ENCODE data around the gene SMYD2. TPM values are rescaled to one million over a fixed set of nuclear protein-coding genes. Genes with fewer than 3 reads are reported as not detected.

SMYD2 gene
- 10 to 100 TPM; 31.1 to 32.8 TPM for total RNA-seq

- DNase-seq, result peak; percentile 72
- CTCF ChIA-PET, result interaction anchor here (1.0 to 7.2 kb wide), 3 partner anchors 20 to 52 kb away, joined by 10 to 34 read pairs (median 14); no protein-coding TSS in a partner anchor
- POLR2A ChIA-PET, result interaction anchor here (1.4 kb wide), 1 partner anchor 47 kb away, joined by 3 read pairs; no protein-coding TSS in a partner anchor
- H3K4me3 Mint-ChIP-seq, result peak within 1 kb of the TSS; percentile 86
- peaks cover 2% of the 10 kb centered on the region for H3K36me3 Mint-ChIP-seq
- peak within 1 kb of the TSS; percentile 77 for H3K27ac Mint-ChIP-seq
- no peaks in the 10 kb centered on the region for H3K27me3 Mint-ChIP-seq
- H3K4me1 Mint-ChIP-seq (ENCODE audit: low read depth), result peaks cover 35% of the 10 kb centered on the region
- H3K9me3 Mint-ChIP-seq, result no peaks in the 10 kb centered on the region
- intact Hi-C loops (cut with micrococcal nuclease), result loop anchor here (1.0 to 5.0 kb wide), 3 partner anchors 29 to 321 kb away; partner anchors contain the start of gene CENPF
Measured at GRCh38 chr1:214281021-214281719, at the start of gene SMYD2. TSS of gene SMYD2 (plus strand) at chr1:214281159. CDS start at chr1:214281255, 96 bp downstream.

GRCh38 chr1:214233856-214234634 lies 46.9 kb upstream of the SMYD2 start:
- Mint-ChIP-seq H3K27ac (no peak overlapping the region), H3K4me3 (no peak overlapping the region), H3K4me1 (ENCODE audit: low read depth) (no peaks in the 10 kb centered on the region), H3K9me3 (no peaks in the 10 kb centered on the region), H3K36me3 (no peaks in the 10 kb centered on the region), H3K27me3 (peaks cover 6% of the 10 kb centered on the region)
- DNase-seq, result no peak
- CTCF ChIA-PET, result no interaction called here
- POLR2A ChIA-PET, result no interaction called here
- intact Hi-C loops (cut with micrococcal nuclease), result no loop called here

- intact Hi-C loops (cut with micrococcal nuclease), result no loop called here
- Mint-ChIP-seq H3K4me1 (ENCODE audit: low read depth) (no peaks in the 10 kb centered on the region), H3K36me3 (no peaks in the 10 kb centered on the region), H3K4me3 (no peak overlapping the region), H3K27me3 (peaks cover 6% of the 10 kb centered on the region), H3K27ac (no peak overlapping the region), H3K9me3 (no peaks in the 10 kb centered on the region)
- ChIA-PET POLR2A (no interaction called here), CTCF (interaction anchor here (1.5 kb wide), 1 partner anchor 27 kb away, joined by 4 read pairs; no protein-coding TSS in a partner anchor)
- no peak for DNase-seq
Measured at GRCh38 chr1:214234635-214235025, 46.3 kb upstream of the SMYD2 start.

GRCh38 chr1:214236477-214236876 lies 44.5 kb upstream of the SMYD2 start:
- ChIA-PET CTCF (interaction anchor here (0.9 to 2.4 kb wide), 5 partner anchors 20 to 95 kb away, joined by 3 to 7 read pairs (median 4); no protein-coding TSS in a partner anchor), POLR2A (no interaction called here)
- H3K27ac Mint-ChIP-seq, result no peak overlapping the region
- H3K4me1 Mint-ChIP-seq (ENCODE audit: low read depth), result no peaks in the 10 kb centered on the region
- no peak for DNase-seq
- H3K27me3 Mint-ChIP-seq, result peaks cover 9% of the 10 kb centered on the region
- H3K36me3 Mint-ChIP-seq, result no peaks in the 10 kb centered on the region
- H3K4me3 Mint-ChIP-seq, result no peak overlapping the region
- H3K9me3 Mint-ChIP-seq, result no peaks in the 10 kb centered on the region
- intact Hi-C loops (cut with micrococcal nuclease), result no loop called here

- Mint-ChIP-seq H3K36me3 (no peaks in the 10 kb centered on the region), H3K27me3 (peaks cover 8% of the 10 kb centered on the region), H3K4me1 (ENCODE audit: low read depth) (peaks cover 11% of the 10 kb centered on the region), H3K9me3 (no peaks in the 10 kb centered on the region), H3K27ac (no peak overlapping the region), H3K4me3 (no peak overlapping the region)
- ChIA-PET CTCF (interaction anchor here (2.4 kb wide), 1 partner anchor 20 kb away, joined by 7 read pairs; no protein-coding TSS in a partner anchor), POLR2A (no interaction called here)
- DNase-seq, result no peak
- intact Hi-C loops (cut with micrococcal nuclease), result no loop called here
Measured at GRCh38 chr1:214241060-214241459, 39.9 kb upstream of the SMYD2 start.

GRCh38 chr1:214244252-214244651 lies 36.7 kb upstream of the SMYD2 start:
- Mint-ChIP-seq H3K36me3 (no peaks in the 10 kb centered on the region), H3K27ac (no peak overlapping the region), H3K4me3 (no peak overlapping the region), H3K9me3 (no peaks in the 10 kb centered on the region), H3K4me1 (ENCODE audit: low read depth) (peaks cover 11% of the 10 kb centered on the region), H3K27me3 (peaks cover 20% of the 10 kb centered on the region)
- CTCF ChIA-PET, result interaction anchor here (2.0 to 2.1 kb wide), 2 partner anchors 29 to 87 kb away, joined by 6 to 7 read pairs; no protein-coding TSS in a partner anchor
- POLR2A ChIA-PET, result no interaction called here
- no peak for DNase-seq
- intact Hi-C loops (cut with micrococcal nuclease), result no loop called here

- peaks cover 11% of the 10 kb centered on the region for H3K4me1 Mint-ChIP-seq (ENCODE audit: low read depth)
- intact Hi-C loops (cut with micrococcal nuclease), result no loop called here
- peaks cover 23% of the 10 kb centered on the region for H3K27me3 Mint-ChIP-seq
- DNase-seq, result no peak
- CTCF ChIA-PET, result interaction anchor here (2.0 to 2.1 kb wide), 2 partner anchors 30 to 87 kb away, joined by 6 to 7 read pairs; no protein-coding TSS in a partner anchor
- POLR2A ChIA-PET, result no interaction called here
- no peak overlapping the region for H3K27ac Mint-ChIP-seq
- no peaks in the 10 kb centered on the region for H3K36me3 Mint-ChIP-seq
- H3K4me3 Mint-ChIP-seq, result no peak overlapping the region
- no peaks in the 10 kb centered on the region for H3K9me3 Mint-ChIP-seq
Measured at GRCh38 chr1:214244841-214245240, 36.1 kb upstream of the SMYD2 start.

- CTCF ChIA-PET, result interaction anchor here (1.2 kb wide), 1 partner anchor 84 kb away, joined by 3 read pairs; no protein-coding TSS in a partner anchor
- peaks cover 11% of the 10 kb centered on the region for H3K4me1 Mint-ChIP-seq (ENCODE audit: low read depth)
- H3K4me3 Mint-ChIP-seq, result no peak overlapping the region
- no peaks in the 10 kb centered on the region for H3K36me3 Mint-ChIP-seq
- H3K27ac Mint-ChIP-seq, result no peak overlapping the region
- H3K27me3 Mint-ChIP-seq, result peaks cover 20% of the 10 kb centered on the region
- POLR2A ChIA-PET, result no interaction called here
- intact Hi-C loops (cut with micrococcal nuclease), result no loop called here
- no peaks in the 10 kb centered on the region for H3K9me3 Mint-ChIP-seq
- DNase-seq, result no peak
Measured at GRCh38 chr1:214247501-214248041, 33.4 kb upstream of the SMYD2 start.

- no peak overlapping the region for H3K4me3 Mint-ChIP-seq
- no peak overlapping the region for H3K27ac Mint-ChIP-seq
- peaks cover 20% of the 10 kb centered on the region for H3K27me3 Mint-ChIP-seq
- intact Hi-C loops (cut with micrococcal nuclease), result no loop called here
- ChIA-PET CTCF (interaction anchor here (2.2 kb wide), 1 partner anchor 13 kb away, joined by 9 read pairs; no protein-coding TSS in a partner anchor), POLR2A (no interaction called here)
- peaks cover 11% of the 10 kb centered on the region for H3K4me1 Mint-ChIP-seq (ENCODE audit: low read depth)
- H3K9me3 Mint-ChIP-seq, result no peaks in the 10 kb centered on the region
- no peak for DNase-seq
- H3K36me3 Mint-ChIP-seq, result no peaks in the 10 kb centered on the region
Measured at GRCh38 chr1:214248311-214249085, 32.5 kb upstream of the SMYD2 start.

- H3K27ac Mint-ChIP-seq, result no peak overlapping the region
- POLR2A ChIA-PET, result no interaction called here
- no peaks in the 10 kb centered on the region for H3K9me3 Mint-ChIP-seq
- no peak for DNase-seq
- H3K4me1 Mint-ChIP-seq (ENCODE audit: low read depth), result peaks cover 9% of the 10 kb centered on the region
- CTCF ChIA-PET, result interaction anchor here (2.2 kb wide), 1 partner anchor 12 kb away, joined by 9 read pairs; no protein-coding TSS in a partner anchor
- H3K4me3 Mint-ChIP-seq, result no peak overlapping the region
- H3K27me3 Mint-ChIP-seq, result peaks cover 19% of the 10 kb centered on the region
- intact Hi-C loops (cut with micrococcal nuclease), result no loop called here
- no peaks in the 10 kb centered on the region for H3K36me3 Mint-ChIP-seq
Measured at GRCh38 chr1:214249651-214250050, 31.3 kb upstream of the SMYD2 start.

- no peak overlapping the region for H3K27ac Mint-ChIP-seq
- DNase-seq, result no peak
- H3K4me3 Mint-ChIP-seq, result no peak overlapping the region
- H3K27me3 Mint-ChIP-seq, result peaks cover 18% of the 10 kb centered on the region
- no peaks in the 10 kb centered on the region for H3K4me1 Mint-ChIP-seq (ENCODE audit: low read depth)
- no peaks in the 10 kb centered on the region for H3K9me3 Mint-ChIP-seq
- intact Hi-C loops (cut with micrococcal nuclease), result no loop called here
- ChIA-PET POLR2A (no interaction called here), CTCF (interaction anchor here (2.1 to 2.9 kb wide), 3 partner anchors 10 to 81 kb away, joined by 11 to 26 read pairs (median 18); no protein-coding TSS in a partner anchor)
- H3K36me3 Mint-ChIP-seq, result no peaks in the 10 kb centered on the region
Measured at GRCh38 chr1:214251354-214251753, 29.6 kb upstream of the SMYD2 start.

All from activated CD4-positive, alpha-beta memory T cell treated with anti-CD3 and anti-CD28 coated beads for 36 hours (primary cell).